Measurements from ENCODE around the gene GART.

GRCh38 chr21:33487996-33488395, 53.9 kb downstream of the GART start:
- no peak for TF ChIP-seq POLR2A (IDR thresholded peaks at IDR 0.05; ENCODE audit: low read depth, low read length)
- no peak for TF ChIP-seq CTCF (IDR thresholded peaks at IDR 0.05; ENCODE audit: extremely low read depth in 1 of 2, insufficient read depth in 1 of 2, low read depth in 1 of 2, low read length in 2 of 2)
- no peak for TF ChIP-seq MYC (IDR thresholded peaks at IDR 0.05; ENCODE audit: low read depth, low read length)
- no peak for TF ChIP-seq MAX (IDR thresholded peaks at IDR 0.05; ENCODE audit: insufficient read depth, insufficient read length)

Measured in endothelial cell of umbilical vein (primary cell).